Gastrocnemius medialis (tissue), 4 donors: ENCODE data around the gene TMEM132D. TPM values are rescaled to one million over a fixed set of nuclear protein-coding genes. Genes with fewer than 3 reads are reported as not detected.

ENCODE experiments used
- ATAC-seq, 2 donors: fragments of 150-250 bp; one replicate each; pipeline ENCODE4 v1.9.1; 2016
- DNase-seq, 2 donors: peaks; one replicate each; pipeline ENCODE4 v3.0.0-alpha.2; 2019
- H3K27ac ChIP-seq, 4 donors: fragments of 200-600 bp; sonication (generic); 1 replicate in 1 of 4; 2 replicates in 3 of 4; pipeline ENCODE4 v1.5.1; 2016 to 2018; ENCODE audit warnings: mild to moderate bottlenecking in 2 of 4, moderate library complexity in 1 of 4
- H3K27me3 ChIP-seq, 3 donors: fragments of 200-600 bp; sonication (generic) in 2 of 3; 1 replicate in 1 of 3; 2 replicates in 2 of 3; pipeline versions ENCODE4 v1.5.1 to v1.6.0; 2016 to 2019; ENCODE audit warnings: mild to moderate bottlenecking in 1 of 3, moderate library complexity in 1 of 3
- H3K36me3 ChIP-seq, 2 donors: fragments of 200-600 bp; sonication (generic) in 1 of 2; one replicate each; pipeline ENCODE4 v1.5.1; 2017 to 2018
- H3K4me1 ChIP-seq, 2 donors: fragments of 200-600 bp; sonication (generic) in 1 of 2; one replicate each; pipeline ENCODE4 v1.5.1; 2016 to 2017; ENCODE audit warnings: mild to moderate bottlenecking in 2 of 2
- H3K4me3 ChIP-seq, 4 donors: fragments of 200-600 bp; sonication (generic) in 3 of 4; 1 replicate in 1 of 4; 2 replicates in 3 of 4; pipeline ENCODE4 v1.5.1; 2016 to 2019; ENCODE audit warnings: mild to moderate bottlenecking in 2 of 4
- H3K9me3 ChIP-seq, 3 donors: fragments of 200-600 bp; sonication (generic) in 2 of 3; 1 replicate in 1 of 3; 2 replicates in 2 of 3; pipeline ENCODE4 v1.5.1; 2016 to 2019
- POLR2A ChIP-seq, 2 donors: fragments of 450-650 bp; IDR thresholded peaks; one replicate each; pipeline ENCODE4 v1.6.1; 2017; ENCODE audit warnings: antibody characterized with exemption in 2 of 2, mild to moderate bottlenecking in 2 of 2, moderate library complexity in 2 of 2
- in situ Hi-C, 4 donors: fragments of 200-750 bp; cut with MboI; loops; one replicate each; pipeline versions ENCODE4 v1.15.0 to v1.8.0; 2017; ENCODE audit warnings: low sequenced_read_pairs in 4 of 4
- intact Hi-C: fragments of 100-400 bp; cut with DNase I; formaldehyde crosslinking; loops from one replicate; pipeline ENCODE4 v1.15.1; 2023; ENCODE audit warnings: low total_unique reads
- total RNA-seq, 4 donors: library from RNA; depleted of rRNA; stranded (reverse); fragments of >200 nt; gene quantifications; one replicate each; pipeline versions ENCODE4 v1.1.0 to v1.2.3, GENCODE V29; 2016
- TF ChIP-seq, protein P1 (sequence below), 5 experiments: fragments of 450-650 bp in 3 of 5; fragments of 200-600 bp in 2 of 5; sonication (generic) in 2 of 5; IDR thresholded peaks in 4 of 5; conservative IDR thresholded peaks in 1 of 5; 1 replicate in 4 of 5; 2 replicates in 1 of 5; pipeline ENCODE4 v1.5.1; 2016 to 2019; ENCODE audit warnings: antibody characterized with exemption in 5 of 5, mild to moderate bottlenecking in 3 of 5, moderate library complexity in 3 of 5

The TMEM132D gene
- total RNA-seq, 4 donors from 2014 or later = not detected

DNA sequence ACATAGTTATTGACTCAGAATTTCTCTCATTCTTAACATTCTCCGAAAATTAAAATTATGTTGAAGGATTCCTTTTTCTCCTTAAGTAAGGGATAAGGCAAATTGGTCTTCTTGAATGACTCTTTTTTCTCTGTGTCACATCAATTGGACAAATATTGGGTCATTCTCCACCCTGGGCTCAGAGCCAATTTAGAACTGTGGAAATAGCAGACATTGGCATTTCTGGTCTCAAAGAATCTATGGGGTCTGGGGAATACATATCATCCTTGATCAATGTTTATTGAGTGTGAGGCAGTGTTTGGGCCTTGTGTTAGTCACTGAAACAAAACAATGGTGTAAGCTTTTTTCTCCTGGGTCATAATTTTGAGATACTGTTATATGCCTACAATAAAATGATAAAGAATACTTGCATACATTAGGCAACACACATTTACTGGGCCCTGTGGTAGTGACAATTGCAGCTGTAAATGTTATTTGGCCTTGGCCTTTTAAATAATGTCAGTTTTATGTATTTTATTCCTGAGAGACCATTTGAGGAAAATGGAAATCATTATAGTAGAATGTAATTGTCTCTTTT lies 414.6 kb downstream of the TMEM132D start:
- H3K4me1 ChIP-seq = no peaks in the 10 kb centered on the region
- TF ChIP-seq POLR2A (IDR thresholded peaks at IDR 0.05) = no peak
- TF ChIP-seq, protein P1, sequence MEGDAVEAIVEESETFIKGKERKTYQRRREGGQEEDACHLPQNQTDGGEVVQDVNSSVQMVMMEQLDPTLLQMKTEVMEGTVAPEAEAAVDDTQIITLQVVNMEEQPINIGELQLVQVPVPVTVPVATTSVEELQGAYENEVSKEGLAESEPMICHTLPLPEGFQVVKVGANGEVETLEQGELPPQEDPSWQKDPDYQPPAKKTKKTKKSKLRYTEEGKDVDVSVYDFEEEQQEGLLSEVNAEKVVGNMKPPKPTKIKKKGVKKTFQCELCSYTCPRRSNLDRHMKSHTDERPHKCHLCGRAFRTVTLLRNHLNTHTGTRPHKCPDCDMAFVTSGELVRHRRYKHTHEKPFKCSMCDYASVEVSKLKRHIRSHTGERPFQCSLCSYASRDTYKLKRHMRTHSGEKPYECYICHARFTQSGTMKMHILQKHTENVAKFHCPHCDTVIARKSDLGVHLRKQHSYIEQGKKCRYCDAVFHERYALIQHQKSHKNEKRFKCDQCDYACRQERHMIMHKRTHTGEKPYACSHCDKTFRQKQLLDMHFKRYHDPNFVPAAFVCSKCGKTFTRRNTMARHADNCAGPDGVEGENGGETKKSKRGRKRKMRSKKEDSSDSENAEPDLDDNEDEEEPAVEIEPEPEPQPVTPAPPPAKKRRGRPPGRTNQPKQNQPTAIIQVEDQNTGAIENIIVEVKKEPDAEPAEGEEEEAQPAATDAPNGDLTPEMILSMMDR (IDR thresholded peaks at IDR 0.05 in 4 of 5, conservative IDR thresholded peaks at IDR 0.05 in 1 of 5) = no peak
- in situ Hi-C loops (no loop called here), intact Hi-C loops (no loop called here)
- no peak for DNase-seq
- H3K36me3 ChIP-seq = no peaks in the 10 kb centered on the region
- H3K27me3 ChIP-seq = no peaks in the 10 kb centered on the region
- no peak for ATAC-seq
- H3K4me3 ChIP-seq = no peak overlapping the region
- H3K27ac ChIP-seq = no peak overlapping the region
- no peaks in the 10 kb centered on the region for H3K9me3 ChIP-seq

DNA sequence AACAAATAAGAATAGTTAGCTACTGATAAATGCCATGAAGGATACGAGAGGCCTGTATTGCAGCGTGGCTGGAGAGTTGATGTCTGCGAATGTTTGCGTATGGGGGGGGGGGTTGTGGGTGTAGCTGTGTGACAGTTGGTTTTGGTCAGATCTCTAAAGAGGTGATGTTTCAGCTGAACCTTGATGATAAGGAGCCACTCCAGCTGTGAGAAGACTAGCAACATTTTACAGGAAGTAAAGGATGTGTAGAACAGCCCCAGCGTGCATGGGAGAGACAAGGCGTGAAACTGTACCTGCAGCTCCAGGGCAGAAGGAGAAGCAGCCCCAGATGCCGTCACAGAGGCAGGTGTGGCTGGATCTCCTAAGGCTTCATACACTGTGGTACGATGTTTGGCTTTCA lies 416.9 kb downstream of the TMEM132D start:
- no peak for DNase-seq
- H3K4me3 ChIP-seq = no peak overlapping the region
- in situ Hi-C loops (no loop called here), intact Hi-C loops (no loop called here)
- TF ChIP-seq POLR2A (IDR thresholded peaks at IDR 0.05) = no peak
- TF ChIP-seq, protein P1 (IDR thresholded peaks at IDR 0.05 in 4 of 5, conservative IDR thresholded peaks at IDR 0.05 in 1 of 5) = no peak
- no peak for ATAC-seq
- no peaks in the 10 kb centered on the region for H3K27me3 ChIP-seq
- no peaks in the 10 kb centered on the region for H3K36me3 ChIP-seq
- no peaks in the 10 kb centered on the region for H3K4me1 ChIP-seq
- no peak overlapping the region for H3K27ac ChIP-seq
- H3K9me3 ChIP-seq = no peaks in the 10 kb centered on the region

DNA sequence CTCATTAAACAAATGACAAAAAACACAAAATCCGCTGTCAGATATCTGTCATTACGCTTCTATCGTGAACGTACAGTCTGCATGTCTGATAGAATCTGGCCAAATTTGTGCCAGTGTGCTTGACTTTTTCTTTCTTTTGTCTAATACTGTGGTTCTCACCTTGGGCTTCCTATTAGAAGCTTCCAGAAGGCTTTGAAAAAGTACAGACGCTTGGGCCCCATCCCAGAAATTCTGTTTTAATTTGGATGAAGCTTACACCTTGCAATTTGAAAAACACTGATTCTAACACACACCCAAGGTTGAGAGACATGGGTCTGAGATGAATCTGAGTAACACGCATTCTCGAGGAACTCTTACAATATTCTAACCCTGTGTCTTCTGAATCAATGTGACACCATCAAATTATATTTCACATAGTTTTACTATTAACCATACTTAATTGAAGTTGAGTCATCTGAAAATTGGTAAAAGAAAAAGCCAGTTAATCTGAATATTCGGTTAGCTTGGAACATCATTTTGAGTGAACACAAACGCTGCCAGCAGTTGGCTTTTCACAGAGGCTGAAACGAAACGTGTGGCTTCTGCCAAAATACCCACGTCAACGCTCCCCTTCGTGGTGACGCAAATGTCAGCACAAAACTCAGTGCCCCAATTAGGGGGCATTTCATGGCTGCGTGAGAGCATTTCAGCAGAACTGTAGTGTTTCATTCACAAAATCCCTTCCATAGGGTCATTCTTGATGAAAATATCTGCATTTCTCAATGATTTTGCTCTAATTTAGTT lies 420.5 kb downstream of the TMEM132D start:
- DNase-seq (no peak), ATAC-seq (no peak)
- H3K36me3 ChIP-seq = no peaks in the 10 kb centered on the region
- in situ Hi-C loops = no loop called here
- TF ChIP-seq, protein P1 (IDR thresholded peaks at IDR 0.05 in 4 of 5, conservative IDR thresholded peaks at IDR 0.05 in 1 of 5) = no peak
- no peak for TF ChIP-seq POLR2A (IDR thresholded peaks at IDR 0.05)
- intact Hi-C loops = no loop called here
- no peaks in the 10 kb centered on the region for H3K27me3 ChIP-seq
- H3K27ac ChIP-seq = no peak overlapping the region
- H3K4me1 ChIP-seq = no peaks in the 10 kb centered on the region
- H3K9me3 ChIP-seq = peaks cover 0 to 3% (median 0%) of the 10 kb centered on the region in 3 donors
- H3K4me3 ChIP-seq = no peak overlapping the region

DNA sequence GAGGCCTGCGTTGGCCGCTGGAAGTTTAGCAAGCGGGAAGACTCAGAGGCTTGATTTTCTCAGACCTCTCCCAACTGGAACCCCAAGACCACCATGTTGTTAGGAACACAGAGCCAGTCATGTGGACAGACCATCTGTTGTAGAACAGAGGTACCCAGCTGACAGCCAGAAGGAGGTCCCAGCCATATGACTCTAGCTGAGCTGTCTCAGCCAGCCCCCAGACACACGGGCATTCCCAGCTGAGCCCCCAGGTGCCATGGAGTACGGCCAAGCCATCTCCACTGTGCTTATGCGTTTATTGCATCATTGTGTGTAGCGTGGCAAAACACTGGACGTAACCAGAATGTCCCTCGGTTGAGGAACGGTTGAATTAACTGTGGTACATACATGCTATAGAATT lies 421.9 kb downstream of the TMEM132D start:
- ATAC-seq (no peak), DNase-seq (no peak)
- Histone ChIP-seq H3K4me1 (no peaks in the 10 kb centered on the region), H3K4me3 (no peak overlapping the region), H3K27me3 (no peaks in the 10 kb centered on the region), H3K27ac (no peak overlapping the region), H3K36me3 (no peaks in the 10 kb centered on the region), H3K9me3 (peaks cover 0 to 3% (median 0%) of the 10 kb centered on the region in 3 donors)
- in situ Hi-C loops (no loop called here), intact Hi-C loops (no loop called here)
- no peak for TF ChIP-seq POLR2A (IDR thresholded peaks at IDR 0.05)
- TF ChIP-seq, protein P1 (IDR thresholded peaks at IDR 0.05 in 4 of 5, conservative IDR thresholded peaks at IDR 0.05 in 1 of 5) = no peak
